ENCODE results near the gene DPY30.

The DPY30 gene

GRCh38 chr2:32039447-32040219 lies at the start of gene DPY30:
TSS of gene DPY30 (minus strand) at chr2:32039805. CDS start at chr2:32039456, 349 bp downstream.
- TF ChIP-seq CTCF (conservative IDR thresholded peaks at IDR 0.05), result no peak
- TF ChIP-seq ZFX (IDR thresholded peaks at IDR 0.05), result no peak
- H3K27ac ChIP-seq, result peak within 1 kb of the TSS; percentile 66

GRCh38 chr2:32074134-32074506 lies 34.5 kb upstream of the DPY30 start:
- H3K27ac ChIP-seq, result no peak overlapping the region

GRCh38 chr2:32067549-32067948 lies 27.9 kb upstream of the DPY30 start:
- no peak overlapping the region for H3K27ac ChIP-seq
- no peak for TF ChIP-seq CTCF (conservative IDR thresholded peaks at IDR 0.05)
- TF ChIP-seq ZFX (IDR thresholded peaks at IDR 0.05), result no peak

More at GRCh38 chr2:32074134-32074506, 34.5 kb upstream of the DPY30 start:
- TF ChIP-seq ZFX (IDR thresholded peaks at IDR 0.05) (no peak), CTCF (conservative IDR thresholded peaks at IDR 0.05) (no peak)

GRCh38 chr2:32064713-32065112 lies 25.1 kb upstream of the DPY30 start:
- H3K27ac ChIP-seq, result no peak overlapping the region

GRCh38 chr2:32064021-32064601 lies 24.5 kb upstream of the DPY30 start:
- TF ChIP-seq CTCF (conservative IDR thresholded peaks at IDR 0.05), result no peak
- peak; percentile 37; the same call in 1 of the 2 replicates for TF ChIP-seq ZFX (IDR thresholded peaks at IDR 0.05)
- peak overlapping the region; percentile 74 for H3K27ac ChIP-seq

More at GRCh38 chr2:32064713-32065112, 25.1 kb upstream of the DPY30 start:
- TF ChIP-seq CTCF (conservative IDR thresholded peaks at IDR 0.05) (no peak), ZFX (IDR thresholded peaks at IDR 0.05) (no peak)

GRCh38 chr2:32063310-32064020 lies 23.9 kb upstream of the DPY30 start, which contains the start of gene SPAST:
TSS of gene SPAST (plus strand) at chr2:32063556. CDS start at chr2:32063832, 276 bp downstream.
- TF ChIP-seq CTCF (conservative IDR thresholded peaks at IDR 0.05) (peak; percentile 36), ZFX (IDR thresholded peaks at IDR 0.05) (no peak)
- peak within 1 kb of the TSS; percentile 74 for H3K27ac ChIP-seq
